Measurements from ENCODE around the gene BCL3. TPM values are rescaled to one million over a fixed set of nuclear protein-coding genes. Genes with fewer than 3 reads are reported as not detected.

BCL3 gene
- total RNA-seq, 1 donor from 2014 or later, result 1.9 TPM

GRCh38 chr19:44783545-44783944 lies 35.0 kb downstream of the BCL3 start:
- no peak for DNase-seq (ENCODE audit: low spot score)
- Mint-ChIP-seq H3K9me3 (ENCODE audit: unreplicated experiment) (no peaks in the 10 kb centered on the region), H3K4me1 (ENCODE audit: unreplicated experiment) (no peaks in the 10 kb centered on the region), H3K27ac (ENCODE audit: unreplicated experiment) (no peak overlapping the region), H3K27me3 (ENCODE audit: unreplicated experiment) (peaks cover 7% of the 10 kb centered on the region), H3K36me3 (ENCODE audit: low read depth, unreplicated experiment) (no peaks in the 10 kb centered on the region), H3K4me3 (ENCODE audit: unreplicated experiment) (no peak overlapping the region)
- TF ChIP-seq, protein P1, sequence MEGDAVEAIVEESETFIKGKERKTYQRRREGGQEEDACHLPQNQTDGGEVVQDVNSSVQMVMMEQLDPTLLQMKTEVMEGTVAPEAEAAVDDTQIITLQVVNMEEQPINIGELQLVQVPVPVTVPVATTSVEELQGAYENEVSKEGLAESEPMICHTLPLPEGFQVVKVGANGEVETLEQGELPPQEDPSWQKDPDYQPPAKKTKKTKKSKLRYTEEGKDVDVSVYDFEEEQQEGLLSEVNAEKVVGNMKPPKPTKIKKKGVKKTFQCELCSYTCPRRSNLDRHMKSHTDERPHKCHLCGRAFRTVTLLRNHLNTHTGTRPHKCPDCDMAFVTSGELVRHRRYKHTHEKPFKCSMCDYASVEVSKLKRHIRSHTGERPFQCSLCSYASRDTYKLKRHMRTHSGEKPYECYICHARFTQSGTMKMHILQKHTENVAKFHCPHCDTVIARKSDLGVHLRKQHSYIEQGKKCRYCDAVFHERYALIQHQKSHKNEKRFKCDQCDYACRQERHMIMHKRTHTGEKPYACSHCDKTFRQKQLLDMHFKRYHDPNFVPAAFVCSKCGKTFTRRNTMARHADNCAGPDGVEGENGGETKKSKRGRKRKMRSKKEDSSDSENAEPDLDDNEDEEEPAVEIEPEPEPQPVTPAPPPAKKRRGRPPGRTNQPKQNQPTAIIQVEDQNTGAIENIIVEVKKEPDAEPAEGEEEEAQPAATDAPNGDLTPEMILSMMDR (IDR thresholded peaks at IDR 0.05; ENCODE audit: unreplicated experiment), result no peak

DNA sequence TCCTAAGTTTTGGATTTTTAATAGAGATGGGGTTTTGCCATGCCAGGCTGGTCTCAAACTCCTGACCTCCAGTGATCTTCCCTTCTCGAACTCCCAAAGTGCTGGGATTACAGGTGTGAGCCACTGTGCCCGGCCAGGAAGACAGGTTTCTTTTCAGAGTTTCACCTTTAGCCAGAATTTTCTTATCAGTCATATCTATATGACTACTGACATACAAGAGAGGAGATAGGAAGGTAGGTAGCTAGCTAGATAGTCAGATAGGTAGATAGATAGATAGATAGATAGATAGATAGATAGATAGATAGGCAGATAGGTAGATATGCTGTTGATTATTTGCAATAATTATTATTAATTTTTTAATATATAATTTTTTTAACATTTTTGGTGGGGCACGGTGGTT lies 36.8 kb downstream of the BCL3 start:
- H3K9me3 Mint-ChIP-seq (ENCODE audit: unreplicated experiment), result no peaks in the 10 kb centered on the region
- TF ChIP-seq, protein P1 (IDR thresholded peaks at IDR 0.05; ENCODE audit: unreplicated experiment), result no peak
- H3K4me3 Mint-ChIP-seq (ENCODE audit: unreplicated experiment), result no peak overlapping the region
- H3K4me1 Mint-ChIP-seq (ENCODE audit: unreplicated experiment), result no peaks in the 10 kb centered on the region
- peaks cover 5% of the 10 kb centered on the region for H3K27me3 Mint-ChIP-seq (ENCODE audit: unreplicated experiment)
- no peaks in the 10 kb centered on the region for H3K36me3 Mint-ChIP-seq (ENCODE audit: low read depth, unreplicated experiment)
- no peak overlapping the region for H3K27ac Mint-ChIP-seq (ENCODE audit: unreplicated experiment)
- no peak for DNase-seq (ENCODE audit: low spot score)

- no peak for DNase-seq (ENCODE audit: low spot score)
Observed at GRCh38 chr19:44785993-44786392, 37.5 kb downstream of the BCL3 start.

DNA sequence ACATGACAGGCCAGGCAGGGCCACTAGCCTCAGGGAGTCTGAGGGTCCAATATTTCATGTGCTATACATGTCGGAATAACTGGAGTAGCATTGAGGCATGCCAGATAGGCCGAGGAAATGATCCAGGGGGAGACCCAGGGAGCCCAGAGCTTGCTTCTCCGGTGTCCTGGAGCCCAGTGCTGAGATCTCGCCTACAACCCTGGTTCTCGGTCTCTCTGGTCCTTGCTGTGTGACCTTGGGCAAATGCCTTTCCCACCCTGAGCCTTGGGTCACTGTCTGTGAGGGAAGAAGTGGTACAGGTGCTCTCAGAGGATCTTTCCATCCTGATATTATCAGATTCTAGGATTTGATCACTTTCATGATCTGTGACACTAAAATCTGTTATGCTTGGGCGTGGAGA lies 40.5 kb downstream of the BCL3 start:
- no peaks in the 10 kb centered on the region for H3K36me3 Mint-ChIP-seq (ENCODE audit: low read depth, unreplicated experiment)
- TF ChIP-seq, protein P1 (IDR thresholded peaks at IDR 0.05; ENCODE audit: unreplicated experiment), result no peak
- H3K4me3 Mint-ChIP-seq (ENCODE audit: unreplicated experiment), result no peak overlapping the region
- H3K9me3 Mint-ChIP-seq (ENCODE audit: unreplicated experiment), result no peaks in the 10 kb centered on the region
- H3K27me3 Mint-ChIP-seq (ENCODE audit: unreplicated experiment), result no peaks in the 10 kb centered on the region
- no peak overlapping the region for H3K27ac Mint-ChIP-seq (ENCODE audit: unreplicated experiment)
- H3K4me1 Mint-ChIP-seq (ENCODE audit: unreplicated experiment), result peaks cover 4% of the 10 kb centered on the region
- no peak for DNase-seq (ENCODE audit: low spot score)

More at GRCh38 chr19:44785993-44786392, 37.5 kb downstream of the BCL3 start:
- peaks cover 5% of the 10 kb centered on the region for H3K27me3 Mint-ChIP-seq (ENCODE audit: unreplicated experiment)
- H3K36me3 Mint-ChIP-seq (ENCODE audit: low read depth, unreplicated experiment), result no peaks in the 10 kb centered on the region
- no peaks in the 10 kb centered on the region for H3K9me3 Mint-ChIP-seq (ENCODE audit: unreplicated experiment)
- no peaks in the 10 kb centered on the region for H3K4me1 Mint-ChIP-seq (ENCODE audit: unreplicated experiment)
- no peak overlapping the region for H3K4me3 Mint-ChIP-seq (ENCODE audit: unreplicated experiment)
- TF ChIP-seq, protein P1 (IDR thresholded peaks at IDR 0.05; ENCODE audit: unreplicated experiment), result no peak
- H3K27ac Mint-ChIP-seq (ENCODE audit: unreplicated experiment), result no peak overlapping the region

DNA sequence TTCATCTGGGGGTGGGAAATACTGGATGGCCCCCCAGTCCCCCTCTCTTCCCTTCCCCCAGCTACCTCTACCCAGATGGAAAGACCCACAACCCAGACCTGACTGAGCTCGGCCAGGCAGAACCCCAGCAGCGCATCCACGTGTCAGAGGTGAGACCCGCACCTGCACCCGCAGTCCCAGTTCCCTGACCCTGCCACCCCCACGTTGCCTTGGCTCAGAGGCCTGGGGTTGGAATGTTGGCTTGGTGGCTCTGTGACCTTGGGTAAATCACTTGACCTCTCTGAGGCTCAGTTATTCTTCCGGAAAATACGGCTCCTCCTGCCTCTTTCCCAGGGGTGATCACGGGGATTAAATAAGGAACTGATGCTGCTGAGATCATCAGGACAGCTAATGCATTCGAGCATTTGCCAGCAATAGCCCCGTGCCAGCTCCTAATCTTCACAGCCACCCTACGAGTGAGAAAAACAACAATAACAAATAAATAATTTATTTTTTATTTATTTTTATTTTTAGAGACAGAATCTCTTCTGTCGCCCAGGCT lies 41.5 kb downstream of the BCL3 start:
- no peaks in the 10 kb centered on the region for H3K9me3 Mint-ChIP-seq (ENCODE audit: unreplicated experiment)
- DNase-seq (ENCODE audit: low spot score), result no peak
- H3K27me3 Mint-ChIP-seq (ENCODE audit: unreplicated experiment), result peaks cover 4% of the 10 kb centered on the region
- no peak overlapping the region for H3K4me3 Mint-ChIP-seq (ENCODE audit: unreplicated experiment)
- H3K27ac Mint-ChIP-seq (ENCODE audit: unreplicated experiment), result no peak overlapping the region
- TF ChIP-seq, protein P1 (IDR thresholded peaks at IDR 0.05; ENCODE audit: unreplicated experiment), result no peak
- peaks cover 4% of the 10 kb centered on the region for H3K4me1 Mint-ChIP-seq (ENCODE audit: unreplicated experiment)
- H3K36me3 Mint-ChIP-seq (ENCODE audit: low read depth, unreplicated experiment), result no peaks in the 10 kb centered on the region

Measured in endothelial cell (in vitro differentiated cells).